DOHH2 (cell line): ENCODE data around the gene ASTN1.
A peak's percentile ranks its signal among the peaks of the same experiment; 100 is the strongest.

Experiments
- H3F3A ChIP-seq: fragments of 200-600 bp; sonication (generic), shearing (Covaris generic); 2 replicates; pipeline ENCODE4 v1.6.0; 2016; ENCODE audit warnings: antibody characterized with exemption, mild to moderate bottlenecking; ENCODE audit not compliant: control insufficient read depth, insufficient read depth
- H3K27ac ChIP-seq: fragments of 200-600 bp; sonication (generic); 2 replicates; pipeline ENCODE4 v1.5.1; 2014; ENCODE audit warnings: low read depth, mild to moderate bottlenecking, low read length, moderate library complexity
- H3K27me3 ChIP-seq: fragments of 200-600 bp; sonication (generic); 2 replicates; pipeline ENCODE4 v1.6.1; 2014; ENCODE audit warnings: mild to moderate bottlenecking, low read length, mixed read lengths; ENCODE audit not compliant: control insufficient read depth
- H3K36me3 ChIP-seq: fragments of 200-600 bp; sonication (generic); 2 replicates; pipeline ENCODE4 v1.6.1; 2014; ENCODE audit warnings: mild to moderate bottlenecking, low read length, moderate library complexity, mixed read lengths; ENCODE audit not compliant: control insufficient read depth
- H3K4me1 ChIP-seq: fragments of 200-600 bp; sonication (generic); 2 replicates; pipeline ENCODE4 v1.6.1; 2014; ENCODE audit warnings: mild to moderate bottlenecking, low read length, mixed read lengths; ENCODE audit not compliant: control insufficient read depth
- H3K4me2 ChIP-seq: fragments of 200-600 bp; sonication (generic); 2 replicates; pipeline ENCODE4 v1.6.0; 2014; ENCODE audit warnings: mild to moderate bottlenecking, low read length, moderate library complexity
- H3K4me3 ChIP-seq: fragments of 200-600 bp; sonication (generic); 2 replicates; pipeline ENCODE4 v1.5.1; 2014; ENCODE audit warnings: mild to moderate bottlenecking, low read length, mixed read lengths
- H3K79me2 ChIP-seq: fragments of 200-600 bp; sonication (generic); 2 replicates; pipeline ENCODE4 v1.6.1; 2014; ENCODE audit warnings: mild to moderate bottlenecking, low read length, mixed read lengths; ENCODE audit not compliant: control insufficient read depth
- H3K9me2 ChIP-seq: fragments of 200-600 bp; sonication (generic); replicated peaks from 2 replicates; pipeline ENCODE4 v1.6.1; 2014; ENCODE audit warnings: mild to moderate bottlenecking, low read length, mixed read lengths; ENCODE audit not compliant: control insufficient read depth
- H3K9me3 ChIP-seq: fragments of 200-600 bp; sonication (generic); 2 replicates; pipeline ENCODE4 v1.6.1; 2014; ENCODE audit warnings: antibody characterized with exemption, low read length, mixed read lengths; ENCODE audit not compliant: control insufficient read depth, insufficient read depth
- H4K20me1 ChIP-seq: fragments of 200-600 bp; sonication (generic); 2 replicates; pipeline ENCODE4 v1.6.0; 2014; ENCODE audit warnings: low read depth, mild to moderate bottlenecking, antibody characterized with exemption, low read length, moderate library complexity; ENCODE audit not compliant: control insufficient read depth, insufficient read depth
- CTCF ChIP-seq: fragments of 200-600 bp; sonication (generic); IDR thresholded peaks from one replicate; pipeline ENCODE4 v1.5.1; 2014; ENCODE audit warnings: antibody characterized with exemption, mild to moderate bottlenecking, low read depth, low read length; ENCODE audit not compliant: poor library complexity, severe bottlenecking
- EZH2phosphoT487 ChIP-seq: fragments of 200-600 bp; sonication (generic); IDR thresholded peaks from 2 replicates; pipeline ENCODE4 v1.6.1; 2017; ENCODE audit warnings: borderline replicate concordance, mild to moderate bottlenecking, antibody characterized with exemption, low read length, moderate library complexity, mixed read lengths

The ASTN1 gene

GRCh38 chr1:176879784-176880620 lies 284.5 kb downstream of the ASTN1 start:
- TF ChIP-seq CTCF: no peak
- no peak for TF ChIP-seq EZH2phosphoT487
- Histone ChIP-seq H3K9me2 (no peaks in the 10 kb centered on the region), H3K27ac (no peak overlapping the region), H3F3A (no peaks in the 10 kb centered on the region), H3K27me3 (no peaks in the 10 kb centered on the region), H3K4me2 (no peak overlapping the region), H3K4me3 (no peak overlapping the region), H3K9me3 (no peaks in the 10 kb centered on the region), H4K20me1 (no peaks in the 10 kb centered on the region), H3K36me3 (no peaks in the 10 kb centered on the region), H3K4me1 (no peaks in the 10 kb centered on the region), H3K79me2 (no peaks in the 10 kb centered on the region)

- Histone ChIP-seq H3K27me3 (no peaks in the 10 kb centered on the region), H3K27ac (no peak overlapping the region), H3K4me2 (no peak overlapping the region), H3K4me1 (no peaks in the 10 kb centered on the region), H3K36me3 (no peaks in the 10 kb centered on the region), H3F3A (no peaks in the 10 kb centered on the region), H3K79me2 (no peaks in the 10 kb centered on the region), H3K9me2 (no peaks in the 10 kb centered on the region), H4K20me1 (no peaks in the 10 kb centered on the region), H3K4me3 (no peak overlapping the region), H3K9me3 (no peaks in the 10 kb centered on the region)
- TF ChIP-seq EZH2phosphoT487 (no peak), CTCF (peak; percentile 16)
Measured at GRCh38 chr1:176878750-176879536, 285.6 kb downstream of the ASTN1 start.

- Histone ChIP-seq H3K4me3 (no peak overlapping the region), H3K27ac (no peak overlapping the region), H3K4me2 (no peak overlapping the region), H4K20me1 (no peaks in the 10 kb centered on the region), H3K36me3 (no peaks in the 10 kb centered on the region), H3K9me3 (no peaks in the 10 kb centered on the region), H3K27me3 (no peaks in the 10 kb centered on the region), H3K4me1 (no peaks in the 10 kb centered on the region), H3F3A (no peaks in the 10 kb centered on the region), H3K9me2 (no peaks in the 10 kb centered on the region), H3K79me2 (no peaks in the 10 kb centered on the region)
- TF ChIP-seq EZH2phosphoT487 (no peak), CTCF (no peak)
Measured at GRCh38 chr1:176877557-176877956, 287.0 kb downstream of the ASTN1 start.
